ENCODE data around the gene FBXW8.

DNA sequence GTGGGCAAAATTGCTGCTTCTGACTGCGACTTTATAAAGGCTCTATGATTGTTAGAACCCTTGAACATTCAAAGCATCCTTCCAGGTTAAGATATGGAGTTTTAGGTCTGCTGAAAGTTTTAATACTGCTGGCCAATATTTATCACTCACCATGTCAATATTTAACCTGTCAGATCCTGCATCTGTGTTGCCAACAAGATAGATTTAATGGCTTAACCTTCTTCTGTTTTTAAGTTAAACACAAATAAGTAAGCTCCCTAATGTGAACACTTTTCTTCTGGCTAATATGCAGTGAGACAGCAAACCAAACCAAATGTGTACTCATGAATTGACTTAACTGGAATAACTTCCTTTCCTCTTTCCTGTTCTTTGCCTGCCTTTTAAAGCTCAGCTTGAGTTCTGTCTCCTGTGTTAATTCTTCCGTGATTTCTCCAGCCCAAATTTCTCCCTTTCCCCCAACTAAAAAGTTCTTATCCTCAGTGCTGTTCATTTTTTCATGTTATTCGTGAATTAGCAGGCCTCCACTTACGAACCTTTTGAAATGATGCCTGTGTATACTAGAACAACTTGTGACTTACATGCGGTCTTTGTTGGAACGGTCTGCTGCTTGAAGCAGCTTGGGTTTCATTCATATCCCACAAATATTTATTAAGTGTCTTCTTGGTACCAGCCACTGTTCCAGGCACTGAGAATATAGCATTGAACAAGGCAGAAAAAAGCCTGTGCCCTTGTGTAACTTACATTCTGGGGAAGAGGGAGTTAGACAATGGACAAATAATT, 9.1 kb downstream of the FBXW8 start:
- TF ChIP-seq, protein P1, sequence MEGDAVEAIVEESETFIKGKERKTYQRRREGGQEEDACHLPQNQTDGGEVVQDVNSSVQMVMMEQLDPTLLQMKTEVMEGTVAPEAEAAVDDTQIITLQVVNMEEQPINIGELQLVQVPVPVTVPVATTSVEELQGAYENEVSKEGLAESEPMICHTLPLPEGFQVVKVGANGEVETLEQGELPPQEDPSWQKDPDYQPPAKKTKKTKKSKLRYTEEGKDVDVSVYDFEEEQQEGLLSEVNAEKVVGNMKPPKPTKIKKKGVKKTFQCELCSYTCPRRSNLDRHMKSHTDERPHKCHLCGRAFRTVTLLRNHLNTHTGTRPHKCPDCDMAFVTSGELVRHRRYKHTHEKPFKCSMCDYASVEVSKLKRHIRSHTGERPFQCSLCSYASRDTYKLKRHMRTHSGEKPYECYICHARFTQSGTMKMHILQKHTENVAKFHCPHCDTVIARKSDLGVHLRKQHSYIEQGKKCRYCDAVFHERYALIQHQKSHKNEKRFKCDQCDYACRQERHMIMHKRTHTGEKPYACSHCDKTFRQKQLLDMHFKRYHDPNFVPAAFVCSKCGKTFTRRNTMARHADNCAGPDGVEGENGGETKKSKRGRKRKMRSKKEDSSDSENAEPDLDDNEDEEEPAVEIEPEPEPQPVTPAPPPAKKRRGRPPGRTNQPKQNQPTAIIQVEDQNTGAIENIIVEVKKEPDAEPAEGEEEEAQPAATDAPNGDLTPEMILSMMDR (conservative IDR thresholded peaks at IDR 0.05): no peak
- TF ChIP-seq ZFX (IDR thresholded peaks at IDR 0.05): no peak
